MCF 10A (cell line): ENCODE data around the gene ACAP2. TPM values are rescaled to one million over a fixed set of nuclear protein-coding genes. Genes with fewer than 3 reads are reported as not detected.

ENCODE experiments used
- BruUV-seq: library from RNA; stranded (reverse); fragments of 400-500 nt; replicated peaks from 2 replicates; lab custom pipeline; 2021; lab: Mats Ljungman, UMichigan
- CTCF ChIA-PET: fragments of 300-600 bp; sonication (Branson Sonifier 250); formaldehyde crosslinking; extraction: SDS; loops from one replicate; lab custom pipeline; 2021; ENCODE audit warnings: antibody characterized with exemption, inconsistent platforms; lab: Yijun Ruan, JAX
- POLR2A ChIA-PET: fragments of 300-600, 350-650 bp; sonication (Branson Sonifier 250); formaldehyde crosslinking; extraction: SDS; loops from one replicate; lab custom pipeline; 2020; ENCODE audit warnings: antibody characterized with exemption, inconsistent platforms; lab: Yijun Ruan, JAX
- DNase-seq: peaks from one replicate; pipeline ENCODE4 v3.0.0-alpha.2; 2018; ENCODE audit not compliant: unreplicated experiment
- H3K27ac Mint-ChIP-seq: one replicate; pipeline ENCODE4 v1.8.0; 2022; ENCODE audit warnings: mild to moderate bottlenecking, low read depth, mixed read lengths; ENCODE audit not compliant: unreplicated experiment
- H3K27me3 Mint-ChIP-seq: one replicate; pipeline ENCODE4 v1.8.0; 2022; ENCODE audit warnings: mixed read lengths; ENCODE audit not compliant: insufficient read depth, unreplicated experiment
- H3K36me3 Mint-ChIP-seq: one replicate; pipeline ENCODE4 v1.8.0; 2022; ENCODE audit warnings: mild to moderate bottlenecking, moderate library complexity, mixed read lengths; ENCODE audit not compliant: insufficient read depth, unreplicated experiment
- H3K4me1 Mint-ChIP-seq: one replicate; pipeline ENCODE4 v1.8.0; 2022; ENCODE audit warnings: mixed read lengths; ENCODE audit not compliant: insufficient read depth, unreplicated experiment
- H3K4me3 Mint-ChIP-seq: one replicate; pipeline ENCODE4 v1.8.0; 2022; ENCODE audit warnings: mild to moderate bottlenecking, moderate library complexity, mixed read lengths; ENCODE audit not compliant: unreplicated experiment
- H3K9me3 Mint-ChIP-seq: one replicate; pipeline ENCODE4 v1.8.0; 2022; ENCODE audit warnings: mixed read lengths; ENCODE audit not compliant: unreplicated experiment
- intact Hi-C: fragments of 100-400 bp; cut with micrococcal nuclease; formaldehyde crosslinking; loops from 2 replicates; pipeline ENCODE4 v1.14.1; 2022
- total RNA-seq: library from RNA; stranded (reverse); gene quantifications from 2 replicates; pipeline ENCODE4 v1.2.3, GENCODE V29; 2022
- TF ChIP-seq, protein P1 (sequence below): fragments of 200-600 bp; IDR thresholded peaks from one replicate; pipeline ENCODE4 v1.8.0; 2022; ENCODE audit warnings: antibody characterized with exemption, mild to moderate bottlenecking; ENCODE audit not compliant: unreplicated experiment

Gene ACAP2
- total RNA-seq, 1 experiment from 2014 or later: 53.2 TPM

DNA sequence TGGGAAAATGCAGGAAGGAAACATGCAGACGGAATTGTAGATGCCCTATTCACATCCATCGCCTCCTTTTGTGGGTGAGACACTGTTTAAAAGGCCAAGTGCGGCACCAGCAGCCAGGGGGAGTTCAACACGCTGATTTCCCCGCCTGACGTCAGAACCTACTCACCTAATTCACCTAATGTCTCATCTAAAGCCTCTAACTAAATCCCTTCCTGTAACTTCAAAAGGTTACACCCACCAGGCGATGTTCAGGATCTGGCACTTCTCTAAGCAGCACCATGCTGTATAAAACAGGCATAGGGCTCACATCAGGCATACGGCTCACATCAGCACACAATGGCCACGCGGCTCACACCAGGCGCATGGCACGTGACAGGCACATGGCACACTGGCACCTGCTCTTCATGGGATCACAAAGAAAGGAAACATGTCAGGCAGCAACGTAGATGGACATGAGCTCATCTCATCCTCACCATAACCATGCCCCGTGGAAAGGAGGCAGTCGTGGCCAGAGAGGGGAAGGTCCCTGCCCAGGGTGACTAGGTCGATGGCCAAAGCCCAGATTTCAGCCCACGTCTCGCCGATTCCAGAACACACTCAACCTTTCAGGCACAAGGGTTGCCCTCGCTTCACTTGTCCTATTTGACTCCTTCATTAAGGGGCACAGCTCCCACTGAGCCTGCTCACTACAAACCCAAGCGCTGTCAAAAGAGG lies 193.6 kb downstream of the ACAP2 start:
- DNase-seq: no peak
- Mint-ChIP-seq H3K9me3 (no peaks in the 10 kb centered on the region), H3K4me1 (no peaks in the 10 kb centered on the region), H3K36me3 (no peaks in the 10 kb centered on the region), H3K4me3 (no peak overlapping the region), H3K27ac (no peak overlapping the region), H3K27me3 (no peaks in the 10 kb centered on the region)
- intact Hi-C loops: no loop called here
- POLR2A ChIA-PET: interaction anchor here (0.7 kb wide), 1 partner anchor 80 kb away, joined by 3 read pairs; no protein-coding TSS in a partner anchor
- CTCF ChIA-PET: interaction anchor here (0.6 to 1.0 kb wide), 5 partner anchors 10 to 406 kb away, joined by 3 to 5 read pairs (median 3); no protein-coding TSS in a partner anchor
- BruUV-seq: no TSS peak
- TF ChIP-seq, protein P1, sequence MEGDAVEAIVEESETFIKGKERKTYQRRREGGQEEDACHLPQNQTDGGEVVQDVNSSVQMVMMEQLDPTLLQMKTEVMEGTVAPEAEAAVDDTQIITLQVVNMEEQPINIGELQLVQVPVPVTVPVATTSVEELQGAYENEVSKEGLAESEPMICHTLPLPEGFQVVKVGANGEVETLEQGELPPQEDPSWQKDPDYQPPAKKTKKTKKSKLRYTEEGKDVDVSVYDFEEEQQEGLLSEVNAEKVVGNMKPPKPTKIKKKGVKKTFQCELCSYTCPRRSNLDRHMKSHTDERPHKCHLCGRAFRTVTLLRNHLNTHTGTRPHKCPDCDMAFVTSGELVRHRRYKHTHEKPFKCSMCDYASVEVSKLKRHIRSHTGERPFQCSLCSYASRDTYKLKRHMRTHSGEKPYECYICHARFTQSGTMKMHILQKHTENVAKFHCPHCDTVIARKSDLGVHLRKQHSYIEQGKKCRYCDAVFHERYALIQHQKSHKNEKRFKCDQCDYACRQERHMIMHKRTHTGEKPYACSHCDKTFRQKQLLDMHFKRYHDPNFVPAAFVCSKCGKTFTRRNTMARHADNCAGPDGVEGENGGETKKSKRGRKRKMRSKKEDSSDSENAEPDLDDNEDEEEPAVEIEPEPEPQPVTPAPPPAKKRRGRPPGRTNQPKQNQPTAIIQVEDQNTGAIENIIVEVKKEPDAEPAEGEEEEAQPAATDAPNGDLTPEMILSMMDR: no peak

DNA sequence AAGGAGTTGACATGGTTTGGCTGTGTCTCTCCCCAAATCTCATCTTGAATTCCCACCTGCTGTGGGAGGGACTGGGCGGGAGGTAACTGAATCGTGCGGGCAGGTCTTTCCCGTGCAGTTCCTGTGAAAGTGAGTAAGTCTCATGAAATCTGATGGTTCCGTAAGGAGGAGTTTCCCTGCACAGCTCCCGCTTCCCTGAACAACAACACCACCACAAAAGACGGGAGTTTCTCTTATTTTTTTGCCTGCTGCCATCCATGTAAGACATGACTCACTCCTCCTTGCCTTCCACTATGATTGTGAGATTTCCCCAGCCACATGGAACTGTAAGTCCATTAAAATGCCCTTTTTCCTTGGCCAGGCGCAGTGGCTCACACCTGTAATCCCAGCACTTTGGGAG lies 194.5 kb downstream of the ACAP2 start:
- Mint-ChIP-seq H3K36me3 (no peaks in the 10 kb centered on the region), H3K4me1 (no peaks in the 10 kb centered on the region), H3K4me3 (no peak overlapping the region), H3K27me3 (no peaks in the 10 kb centered on the region), H3K27ac (no peak overlapping the region), H3K9me3 (no peaks in the 10 kb centered on the region)
- BruUV-seq: no TSS peak
- POLR2A ChIA-PET: no interaction called here
- intact Hi-C loops: no loop called here
- DNase-seq: no peak
- TF ChIP-seq, protein P1: no peak
- CTCF ChIA-PET: interaction anchor here (0.6 kb wide), 3 partner anchors 42 to 574 kb away, joined by 3 to 5 read pairs (median 3); no protein-coding TSS in a partner anchor

DNA sequence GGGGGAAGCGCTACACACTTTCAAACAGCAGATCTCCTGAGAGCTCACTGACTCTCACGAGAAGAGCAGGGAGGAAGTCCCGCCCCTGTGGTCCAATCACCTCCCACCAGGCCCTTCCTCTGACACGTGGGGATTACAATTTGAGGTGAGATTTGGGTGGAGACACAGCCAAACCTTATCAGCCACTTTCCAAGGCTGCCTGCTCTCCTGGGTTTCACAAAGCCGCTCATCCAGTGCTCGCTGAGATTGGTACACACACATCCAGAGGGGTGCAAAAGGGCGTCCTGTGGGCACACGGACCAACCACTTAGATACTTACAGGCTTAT lies 195.0 kb downstream of the ACAP2 start:
- BruUV-seq: no TSS peak
- H3K9me3 Mint-ChIP-seq: no peaks in the 10 kb centered on the region
- no peak overlapping the region for H3K27ac Mint-ChIP-seq
- H3K4me1 Mint-ChIP-seq: no peaks in the 10 kb centered on the region
- no peak for DNase-seq
- CTCF ChIA-PET: interaction anchor here (0.6 kb wide), 1 partner anchor 23 kb away, joined by 3 read pairs; no protein-coding TSS in a partner anchor
- intact Hi-C loops: no loop called here
- TF ChIP-seq, protein P1: no peak
- H3K4me3 Mint-ChIP-seq: no peak overlapping the region
- H3K27me3 Mint-ChIP-seq: no peaks in the 10 kb centered on the region
- POLR2A ChIA-PET: no interaction called here
- H3K36me3 Mint-ChIP-seq: no peaks in the 10 kb centered on the region

DNA sequence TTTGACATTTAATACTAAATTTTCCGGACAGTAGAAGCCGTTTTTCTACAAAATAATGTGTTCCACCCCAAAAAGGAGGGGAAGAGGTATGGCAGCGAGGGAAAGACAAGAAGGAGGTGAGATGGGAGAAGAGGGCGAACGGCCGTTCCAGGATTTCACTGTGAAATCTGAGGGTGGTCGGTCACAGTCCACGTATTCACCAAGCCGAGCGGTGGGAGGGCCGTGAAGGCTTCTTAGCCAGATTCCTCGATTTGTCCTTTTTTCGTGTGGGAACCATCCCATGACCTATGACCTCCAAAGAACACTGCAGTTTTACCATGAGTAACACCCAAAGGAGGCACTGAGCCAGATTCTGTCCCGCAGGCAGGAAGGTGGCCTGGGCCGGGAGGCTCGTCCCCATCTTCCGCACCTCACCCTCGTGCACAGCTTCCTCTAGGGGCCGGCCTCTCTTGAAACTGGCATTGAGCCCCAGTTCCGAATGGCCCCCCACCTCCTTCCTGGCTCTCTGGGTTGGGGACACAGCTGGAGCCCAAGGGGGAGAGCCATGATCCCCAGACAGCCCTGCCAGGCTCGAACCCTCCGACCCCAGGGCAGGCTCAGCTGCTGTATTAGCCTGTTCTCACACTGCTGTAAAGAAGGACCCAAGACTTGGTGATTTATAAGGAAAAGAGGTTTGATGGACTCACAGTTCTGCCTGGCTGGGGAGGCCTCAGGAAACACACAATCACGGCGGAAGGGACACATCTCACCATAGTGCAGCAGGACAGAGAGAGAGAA lies 195.5 kb downstream of the ACAP2 start:
- TF ChIP-seq, protein P1: no peak
- CTCF ChIA-PET: interaction anchor here (0.6 kb wide), 1 partner anchor 23 kb away, joined by 3 read pairs; no protein-coding TSS in a partner anchor
- Mint-ChIP-seq H3K27me3 (no peaks in the 10 kb centered on the region), H3K27ac (no peak overlapping the region), H3K4me1 (no peaks in the 10 kb centered on the region), H3K4me3 (no peak overlapping the region), H3K36me3 (no peaks in the 10 kb centered on the region), H3K9me3 (no peaks in the 10 kb centered on the region)
- no TSS peak for BruUV-seq
- no peak for DNase-seq
- intact Hi-C loops: no loop called here
- POLR2A ChIA-PET: no interaction called here
